HG02943 (cell line): ENCODE measurements around the gene SEL1L.
A peak's percentile ranks its signal among the peaks of the same experiment; 100 is the strongest.
"Not testable (repeated sequence)": the region's sequence is repeated elsewhere in the genome, so short reads cannot be mapped to it uniquely, and the experiment has no call there.

ENCODE experiments used
- ATAC-seq: cut with Tn5 transposase; IDR thresholded peaks from one replicate; pipeline ENCODE4 v1.9.1; 2021; ENCODE audit warnings: mild to moderate bottlenecking, low read depth, moderate library complexity; ENCODE audit not compliant: unreplicated experiment

The SEL1L gene

GRCh38 chr14:81533536-81534343, at the start of gene SEL1L:
Gene SEL1L (minus strand): TSS chr14:81533853. CDS start chr14:81533744, 109 bp downstream.
- peak; percentile 95 for ATAC-seq

GRCh38 chr14:81582420-81582819, 48.8 kb upstream of the SEL1L start:
- ATAC-seq: no peak

- ATAC-seq: no peak
These were observed 45.5 kb upstream of the SEL1L start for GRCh38 chr14:81579115-81579514.

- no peak for ATAC-seq
These were observed 37.8 kb upstream of the SEL1L start for GRCh38 chr14:81571437-81571836.

- ATAC-seq: no peak
These were observed 33.6 kb upstream of the SEL1L start for GRCh38 chr14:81567302-81567701.

GRCh38 chr14:81565441-81566290, 32.0 kb upstream of the SEL1L start:
- peak; percentile 86 for ATAC-seq

GRCh38 chr14:81562818-81563217, 29.2 kb upstream of the SEL1L start:
- ATAC-seq: no peak

GRCh38 chr14:81561084-81561775, 27.6 kb upstream of the SEL1L start:
- no peak for ATAC-seq

GRCh38 chr14:81559385-81559784, 25.7 kb upstream of the SEL1L start:
- no peak for ATAC-seq

- ATAC-seq: no peak
These were observed 23.5 kb upstream of the SEL1L start for GRCh38 chr14:81557146-81557545.

GRCh38 chr14:81555684-81556083, 22.0 kb upstream of the SEL1L start:
- no peak for ATAC-seq

- no peak for ATAC-seq
These were observed 21.4 kb upstream of the SEL1L start for GRCh38 chr14:81555051-81555450.

- ATAC-seq: no peak
These were observed 17.8 kb upstream of the SEL1L start for GRCh38 chr14:81551471-81551870.

GRCh38 chr14:81550001-81550637, 16.5 kb upstream of the SEL1L start:
- peak; percentile 88 for ATAC-seq

- ATAC-seq: not testable (repeated sequence)
These were observed 7.6 kb upstream of the SEL1L start for GRCh38 chr14:81541206-81541605.

- ATAC-seq: no peak
These were observed 3.5 kb upstream of the SEL1L start for GRCh38 chr14:81537193-81537592.

- no peak for ATAC-seq
These were observed 2.7 kb upstream of the SEL1L start for GRCh38 chr14:81536241-81536771.

- no peak for ATAC-seq
These were observed 1.9 kb upstream of the SEL1L start for GRCh38 chr14:81535396-81536164.

GRCh38 chr14:81534510-81535074, 939 bp upstream of the SEL1L start:
- no peak for ATAC-seq
